ENCODE results near the gene DNM2. TPM values are rescaled to one million over a fixed set of nuclear protein-coding genes. Genes with fewer than 3 reads are reported as not detected.

Gene DNM2
- total RNA-seq, 1 experiment from 2014 or later, result 116 TPM

DNA sequence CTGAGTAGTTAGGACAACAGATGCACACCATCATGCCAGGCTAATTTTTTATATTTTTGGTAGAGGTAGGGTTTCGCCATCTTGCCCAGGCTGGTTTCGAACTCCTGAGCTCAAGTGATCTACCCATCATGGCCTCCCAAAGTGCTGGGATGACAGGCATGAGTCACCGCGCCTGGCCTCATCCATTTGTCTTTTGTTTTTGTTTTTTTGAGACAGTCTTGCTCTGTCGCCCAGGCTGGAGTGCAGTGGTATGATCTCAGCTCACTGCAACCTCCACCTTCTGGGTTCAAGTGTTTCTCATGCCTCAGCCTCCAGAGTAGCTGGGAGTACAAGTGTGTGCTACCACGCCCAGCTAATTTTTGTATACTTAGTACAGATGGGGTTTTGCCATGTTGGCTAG lies 57.0 kb downstream of the DNM2 start:
- Histone ChIP-seq H3K27me3 (no peaks in the 10 kb centered on the region), H3K4me3 (no peak overlapping the region), H3K9me3 (peaks cover 2% of the 10 kb centered on the region; the same call in 1 of the 2 replicates), H3K36me3 (peaks cover 78% of the 10 kb centered on the region)
- no peak for DNase-seq

DNA sequence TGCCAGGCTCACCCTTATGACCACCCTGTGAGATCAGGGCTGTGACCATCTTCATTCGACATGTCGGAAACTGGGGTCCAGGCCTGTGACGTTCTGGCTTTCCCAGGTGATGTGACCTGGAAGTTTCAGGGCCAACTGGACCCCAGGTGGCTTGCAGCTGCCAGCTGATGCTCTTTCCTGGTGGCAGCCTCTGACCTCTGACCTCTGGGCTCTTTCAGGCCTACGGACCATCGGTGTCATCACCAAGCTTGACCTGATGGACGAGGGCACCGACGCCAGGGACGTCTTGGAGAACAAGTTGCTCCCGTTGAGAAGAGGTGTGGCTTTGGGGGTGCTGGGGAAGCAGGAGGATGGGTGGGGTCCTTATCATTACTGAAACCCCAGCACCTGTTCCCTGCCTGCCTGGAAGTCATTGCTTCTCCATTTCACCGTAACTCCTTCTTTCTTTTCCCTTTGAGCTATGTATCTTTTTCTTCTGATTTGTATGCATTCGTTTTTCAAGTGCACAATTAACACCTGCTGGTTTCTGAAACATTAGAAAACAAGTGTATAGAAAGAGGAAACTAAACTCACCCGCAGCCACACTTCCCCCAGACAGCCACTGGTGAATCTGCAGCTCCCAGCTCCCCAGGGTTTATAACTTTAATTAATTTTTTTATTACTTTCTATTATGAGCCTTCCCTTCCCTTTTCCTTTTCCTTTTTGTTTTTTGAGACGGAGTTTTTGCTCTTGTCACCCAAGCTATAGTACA lies 59.2 kb downstream of the DNM2 start:
- Histone ChIP-seq H3K27me3 (no peaks in the 10 kb centered on the region), H3K9me3 (no peaks in the 10 kb centered on the region), H3K36me3 (peaks cover 81% of the 10 kb centered on the region), H3K4me3 (no peak overlapping the region)
- DNase-seq, result no peak

DNA sequence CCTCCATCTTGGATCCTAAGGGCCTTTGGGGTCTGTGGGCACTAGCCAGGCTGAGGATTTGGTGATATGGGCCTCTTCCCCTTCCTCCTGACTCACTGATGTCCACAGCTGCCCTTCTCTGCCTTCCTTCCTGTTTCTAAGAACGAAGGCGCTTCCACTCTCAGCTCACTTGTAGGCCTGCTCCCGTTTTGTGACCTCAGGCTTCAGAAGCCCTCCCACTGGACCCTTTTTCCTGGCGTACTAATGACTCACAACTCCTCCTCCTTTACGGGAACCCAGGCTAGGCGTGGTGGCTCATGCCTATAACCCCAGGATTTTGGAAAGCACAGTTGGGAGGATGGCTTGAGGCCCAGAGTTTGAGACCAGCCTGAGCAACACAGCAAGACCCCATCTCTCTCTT lies 62.5 kb downstream of the DNM2 start:
- H3K4me3 ChIP-seq, result no peak overlapping the region
- H3K36me3 ChIP-seq, result peaks cover 85% of the 10 kb centered on the region
- no peaks in the 10 kb centered on the region for H3K27me3 ChIP-seq
- peak; percentile 34 for DNase-seq
- H3K9me3 ChIP-seq, result no peaks in the 10 kb centered on the region

DNA sequence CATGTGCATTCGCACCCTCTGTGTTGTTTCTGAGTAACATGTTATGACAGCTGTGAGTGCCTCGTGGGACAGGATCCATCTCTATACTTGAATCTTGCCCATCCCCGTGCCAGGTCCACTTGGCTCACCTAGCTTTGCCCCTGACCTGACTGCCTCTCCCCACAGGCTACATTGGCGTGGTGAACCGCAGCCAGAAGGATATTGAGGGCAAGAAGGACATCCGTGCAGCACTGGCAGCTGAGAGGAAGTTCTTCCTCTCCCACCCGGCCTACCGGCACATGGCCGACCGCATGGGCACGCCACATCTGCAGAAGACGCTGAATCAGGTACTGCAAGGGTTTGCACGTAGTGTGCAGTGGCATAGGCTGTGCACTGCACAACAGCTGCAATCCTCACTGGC lies 64.9 kb downstream of the DNM2 start:
- Histone ChIP-seq H3K4me3 (no peak overlapping the region), H3K27me3 (no peaks in the 10 kb centered on the region), H3K9me3 (no peaks in the 10 kb centered on the region), H3K36me3 (peaks cover 83% of the 10 kb centered on the region)
- no peak for DNase-seq

DNA sequence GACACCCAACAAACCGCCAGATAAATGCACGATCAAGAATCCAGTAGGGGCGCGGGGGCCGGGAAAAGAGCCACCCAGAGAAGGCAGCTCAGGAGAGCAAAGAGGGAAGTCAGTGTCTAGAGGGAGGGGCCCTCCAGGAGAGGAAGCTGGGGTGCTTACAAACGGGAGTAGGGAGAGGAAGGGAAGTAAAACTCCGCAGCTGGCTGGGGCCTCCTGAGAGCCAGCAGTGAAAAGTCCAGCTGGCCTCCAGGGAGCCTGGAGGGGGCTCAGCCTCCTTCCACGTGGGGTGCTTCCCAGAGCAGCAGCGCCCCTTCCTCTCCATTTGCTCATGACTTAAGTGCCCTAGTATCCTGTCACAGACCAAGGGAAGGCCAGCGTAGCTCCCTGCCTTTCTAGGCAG lies 66.4 kb downstream of the DNM2 start:
- DNase-seq, result no peak
- H3K27me3 ChIP-seq, result no peaks in the 10 kb centered on the region
- H3K9me3 ChIP-seq, result no peaks in the 10 kb centered on the region
- peaks cover 76% of the 10 kb centered on the region for H3K36me3 ChIP-seq
- no peak overlapping the region for H3K4me3 ChIP-seq

DNA sequence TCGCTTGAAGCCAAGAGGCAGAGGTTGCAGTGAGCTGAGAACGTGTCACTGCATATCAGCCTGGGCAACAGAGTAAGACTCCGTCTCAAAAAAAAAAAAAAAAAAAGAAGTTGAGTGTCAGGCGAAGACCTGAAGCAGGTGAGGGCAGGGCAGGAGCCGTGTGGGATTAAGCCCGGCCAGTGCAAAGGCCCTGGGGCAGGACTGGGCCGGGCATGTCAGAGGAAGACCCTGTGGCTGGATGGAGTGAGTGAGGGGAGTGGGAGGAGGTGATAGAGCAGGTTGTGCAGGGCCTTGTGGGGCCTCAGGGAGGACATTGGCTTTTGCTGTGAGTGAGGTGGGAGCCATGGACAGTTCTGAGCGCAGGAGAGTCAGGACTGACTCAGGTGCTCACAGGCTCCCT lies 70.3 kb downstream of the DNM2 start:
- no peaks in the 10 kb centered on the region for H3K27me3 ChIP-seq
- peaks cover 60% of the 10 kb centered on the region for H3K36me3 ChIP-seq

DNA sequence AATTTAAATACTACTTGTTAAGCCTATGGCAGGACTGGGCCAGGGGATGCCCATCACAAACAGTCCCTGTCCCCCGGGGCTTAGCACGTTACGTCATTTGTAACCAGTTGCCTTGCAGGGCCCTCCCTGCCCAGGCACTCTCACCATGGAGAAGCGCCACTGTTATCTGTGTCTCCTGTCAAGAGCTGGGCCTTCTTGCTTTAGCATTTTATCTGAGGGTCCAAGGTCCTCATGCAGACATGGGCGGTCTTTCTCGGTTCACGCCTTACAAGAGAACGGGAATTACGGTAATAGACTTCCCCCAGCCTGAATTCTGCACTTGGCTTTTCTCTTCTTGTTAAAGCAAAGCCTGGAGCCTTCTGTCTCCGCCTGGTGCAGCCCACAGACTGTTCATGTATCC lies 72.0 kb downstream of the DNM2 start:
- Histone ChIP-seq H3K9me3 (no peaks in the 10 kb centered on the region), H3K4me3 (no peak overlapping the region), H3K36me3 (peaks cover 65% of the 10 kb centered on the region), H3K27me3 (no peaks in the 10 kb centered on the region)
- DNase-seq, result no peak

More for the DNA sequence above, 70.3 kb downstream of the DNM2 start:
- H3K9me3 ChIP-seq, result no peaks in the 10 kb centered on the region
- DNase-seq, result no peak
- no peak overlapping the region for H3K4me3 ChIP-seq

DNA sequence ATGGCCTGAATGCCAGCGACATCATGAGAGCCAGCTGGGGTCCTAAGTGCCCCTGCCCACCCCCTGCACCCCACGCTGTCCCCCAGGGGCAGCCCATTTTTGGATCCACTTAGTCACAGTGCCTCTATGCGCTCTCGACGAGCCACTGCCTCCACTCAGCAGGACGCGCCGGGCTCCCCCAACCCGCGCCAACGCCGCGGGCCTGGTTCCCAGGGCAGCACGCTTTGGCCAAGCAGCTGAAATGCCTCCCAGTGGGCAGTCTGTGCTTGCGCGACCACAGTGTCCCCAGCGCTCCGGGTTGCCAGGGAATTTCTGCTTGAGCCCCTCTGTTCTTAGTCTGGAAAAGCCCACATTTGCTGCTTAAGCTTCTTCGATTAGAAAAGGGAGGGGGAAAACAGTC lies 78.8 kb downstream of the DNM2 start:
- H3K36me3 ChIP-seq, result peaks cover 69% of the 10 kb centered on the region
- no peak for DNase-seq

DNA sequence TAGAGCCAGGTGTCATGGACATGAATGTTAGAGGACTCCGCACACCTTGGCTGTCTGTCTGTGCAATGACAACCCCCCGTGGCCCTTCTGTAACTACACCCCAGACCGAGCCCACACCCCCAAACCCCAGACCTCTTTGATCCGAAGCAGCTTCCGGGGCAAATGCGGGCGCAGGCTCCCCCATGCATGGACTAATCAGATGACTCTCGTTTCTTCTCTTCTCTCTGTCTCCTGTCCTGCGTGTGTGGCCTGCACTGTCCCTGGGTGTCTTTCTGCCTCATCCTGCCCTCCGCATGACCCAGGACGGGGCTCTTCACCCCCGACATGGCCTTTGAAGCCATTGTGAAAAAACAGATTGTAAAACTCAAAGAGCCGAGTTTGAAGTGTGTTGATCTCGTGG lies 79.2 kb downstream of the DNM2 start:
- Histone ChIP-seq H3K27me3 (no peaks in the 10 kb centered on the region), H3K9me3 (no peaks in the 10 kb centered on the region), H3K36me3 (peaks cover 66% of the 10 kb centered on the region), H3K4me3 (no peak overlapping the region)
- DNase-seq, result no peak

More for the DNA sequence above, 78.8 kb downstream of the DNM2 start:
- Histone ChIP-seq H3K9me3 (no peaks in the 10 kb centered on the region), H3K4me3 (no peak overlapping the region), H3K27me3 (no peaks in the 10 kb centered on the region)

DNA sequence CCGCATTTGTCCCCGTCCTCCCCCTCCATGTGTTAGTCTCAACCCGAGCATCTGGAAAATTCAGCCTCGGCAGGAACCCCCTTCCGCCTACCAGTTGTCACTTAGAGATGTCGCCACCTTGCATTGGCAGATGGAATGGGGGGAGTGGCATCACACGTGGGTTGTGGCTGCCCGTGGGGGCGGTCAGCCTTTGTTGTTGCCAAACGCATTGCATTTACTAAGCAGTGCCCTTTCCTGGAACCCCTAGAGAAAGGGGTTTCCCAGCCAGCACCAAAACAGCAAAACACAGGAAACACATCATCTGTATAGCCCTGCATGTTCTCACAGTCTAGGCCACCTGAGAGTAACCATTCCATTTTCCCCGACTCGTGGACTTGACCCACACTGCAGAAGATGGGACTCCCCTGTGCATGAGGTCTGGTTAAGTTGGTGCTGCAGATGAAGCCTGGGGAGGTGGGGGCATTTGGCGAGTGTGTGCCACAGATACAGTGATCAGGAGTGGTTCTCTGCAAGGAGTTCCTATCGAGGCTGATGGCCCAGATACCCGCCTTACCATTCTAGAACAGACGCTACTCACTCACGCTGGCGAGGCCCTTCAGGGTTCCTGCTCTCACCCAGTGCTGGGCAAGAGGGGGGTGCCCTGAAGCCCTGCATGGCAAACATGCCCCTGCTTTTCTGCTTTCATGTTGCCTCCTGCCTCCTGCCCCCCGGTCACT lies 79.8 kb downstream of the DNM2 start:
- H3K27me3 ChIP-seq, result no peaks in the 10 kb centered on the region
- peaks cover 70% of the 10 kb centered on the region for H3K36me3 ChIP-seq
- H3K9me3 ChIP-seq, result no peaks in the 10 kb centered on the region
- no peak overlapping the region for H3K4me3 ChIP-seq
- DNase-seq, result no peak

DNA sequence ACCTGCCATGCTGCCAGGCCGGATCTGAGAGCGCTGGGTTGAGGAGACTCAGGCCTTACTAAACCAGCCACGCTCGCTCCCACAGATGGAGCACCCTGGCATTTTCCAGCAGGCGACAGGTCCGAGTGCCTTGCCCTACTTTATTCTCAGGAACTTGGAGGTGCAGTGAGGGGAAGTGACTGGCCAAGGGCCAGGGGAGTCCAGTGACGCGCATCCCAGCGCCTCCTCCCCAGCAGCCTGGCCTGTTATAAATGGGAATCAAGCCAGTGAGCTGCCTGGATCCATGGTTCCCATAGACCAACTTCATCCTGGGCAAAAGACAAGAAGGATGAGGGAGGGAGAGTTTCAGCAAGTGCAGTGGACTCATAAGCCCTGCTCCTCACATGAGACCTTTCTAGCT lies 82.6 kb downstream of the DNM2 start:
- DNase-seq, result no peak
- H3K36me3 ChIP-seq, result peaks cover 67% of the 10 kb centered on the region
- no peaks in the 10 kb centered on the region for H3K9me3 ChIP-seq
- H3K4me3 ChIP-seq, result no peak overlapping the region
- no peaks in the 10 kb centered on the region for H3K27me3 ChIP-seq

DNA sequence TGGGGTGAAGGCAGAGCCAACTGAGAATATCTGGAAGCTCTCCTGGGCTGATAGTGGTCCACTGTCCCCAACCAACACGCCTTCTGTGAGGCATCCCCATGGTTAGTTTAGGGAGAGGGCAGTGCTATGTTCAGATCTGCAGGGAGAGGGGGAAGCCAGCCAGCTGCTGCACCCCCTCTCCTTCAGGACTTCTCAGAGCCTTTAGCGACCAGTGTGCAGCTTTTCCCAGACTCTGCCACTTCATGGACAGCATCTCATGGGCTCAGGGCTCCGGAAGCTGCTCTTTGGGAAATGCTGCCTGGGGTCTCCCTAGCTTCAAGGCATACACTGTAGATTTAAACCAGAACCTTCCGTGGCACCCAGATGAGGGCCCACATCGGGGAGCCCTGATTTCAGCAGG lies 84.6 kb downstream of the DNM2 start:
- no peaks in the 10 kb centered on the region for H3K9me3 ChIP-seq
- H3K36me3 ChIP-seq, result peaks cover 63% of the 10 kb centered on the region
- DNase-seq, result no peak
- H3K27me3 ChIP-seq, result no peaks in the 10 kb centered on the region
- H3K4me3 ChIP-seq, result no peak overlapping the region

DNA sequence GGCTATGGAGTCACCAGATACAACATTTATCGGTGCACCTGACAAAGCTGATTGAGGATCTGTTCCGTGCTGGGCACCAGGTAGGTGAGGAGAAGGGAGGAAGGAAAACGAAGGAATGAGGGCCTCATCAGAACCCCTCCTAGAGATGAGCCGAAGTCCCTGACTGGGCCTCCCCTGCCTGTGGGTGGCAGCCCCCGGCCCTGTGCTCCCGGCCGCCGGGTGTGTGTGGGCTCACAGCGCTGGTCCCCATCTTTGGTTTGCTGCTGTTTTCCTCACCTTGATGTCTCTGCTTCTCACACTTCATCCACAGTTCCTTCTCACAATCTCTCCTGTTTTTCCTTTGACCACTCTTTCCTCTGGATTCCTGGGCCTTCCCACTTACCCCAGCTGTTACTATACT lies 85.4 kb downstream of the DNM2 start:
- H3K36me3 ChIP-seq, result peaks cover 60% of the 10 kb centered on the region

DNA sequence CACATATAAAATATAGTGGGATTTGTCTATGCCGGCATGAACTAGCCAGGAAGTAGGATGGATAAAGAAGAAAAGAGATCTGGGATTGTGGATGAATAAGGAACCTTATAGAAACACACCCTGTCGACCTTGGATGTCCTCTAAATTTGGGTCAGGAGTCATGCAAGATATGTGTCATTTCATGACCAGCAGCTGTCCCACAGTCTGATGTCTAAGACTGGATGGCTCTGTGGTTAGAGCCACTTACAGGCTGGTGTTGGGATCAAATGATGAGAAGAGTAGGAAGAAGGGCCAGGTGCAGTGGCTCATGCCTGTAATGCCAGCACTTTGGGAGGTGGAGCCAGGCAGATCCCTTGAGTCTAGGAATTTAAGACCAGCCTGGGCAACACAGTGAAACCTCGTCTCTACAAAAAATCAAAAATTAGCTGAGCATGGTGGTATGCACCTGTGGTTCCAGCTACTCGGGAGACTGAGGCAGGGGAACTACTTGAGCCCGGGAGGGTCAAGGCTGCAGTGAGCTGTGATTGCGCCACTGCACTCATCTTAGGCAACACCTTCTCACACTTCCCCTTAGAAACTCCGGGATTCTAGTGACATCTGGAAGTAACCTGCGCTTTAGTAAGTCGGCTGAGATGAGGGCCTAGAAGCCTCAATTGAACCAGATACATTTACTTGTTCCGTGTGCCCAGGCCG lies 87.3 kb downstream of the DNM2 start:
- Histone ChIP-seq H3K9me3 (no peaks in the 10 kb centered on the region), H3K27me3 (no peaks in the 10 kb centered on the region), H3K36me3 (peaks cover 68% of the 10 kb centered on the region), H3K4me3 (no peak overlapping the region)
- no peak for DNase-seq

More for the DNA sequence above, 85.4 kb downstream of the DNM2 start:
- Histone ChIP-seq H3K9me3 (no peaks in the 10 kb centered on the region), H3K27me3 (no peaks in the 10 kb centered on the region), H3K4me3 (no peak overlapping the region)
- DNase-seq, result no peak

DNA sequence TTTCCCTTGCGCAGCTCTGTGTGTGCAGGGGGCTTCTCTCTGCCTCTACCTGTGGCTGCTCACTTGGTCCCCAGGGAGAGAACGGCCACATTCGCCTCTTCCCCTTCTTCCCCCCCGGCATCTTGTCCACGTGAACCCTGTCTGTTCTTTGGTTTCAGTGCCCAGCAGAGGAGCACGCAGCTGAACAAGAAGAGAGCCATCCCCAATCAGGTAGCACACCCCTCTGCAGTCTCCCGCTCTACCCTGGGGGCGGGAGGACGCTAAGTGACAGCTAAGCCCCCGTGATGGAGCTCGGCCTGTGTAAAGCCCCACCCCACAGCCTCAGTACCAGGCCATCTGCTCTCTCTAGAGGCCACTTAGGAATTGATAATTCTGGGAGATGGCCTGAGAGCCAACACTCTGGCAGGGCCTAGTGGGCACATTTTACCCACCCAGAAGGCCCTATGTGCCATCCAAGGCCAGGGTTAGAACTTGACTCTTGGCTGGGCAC lies 87.9 kb downstream of the DNM2 start:
- DNase-seq, result no peak

DNA sequence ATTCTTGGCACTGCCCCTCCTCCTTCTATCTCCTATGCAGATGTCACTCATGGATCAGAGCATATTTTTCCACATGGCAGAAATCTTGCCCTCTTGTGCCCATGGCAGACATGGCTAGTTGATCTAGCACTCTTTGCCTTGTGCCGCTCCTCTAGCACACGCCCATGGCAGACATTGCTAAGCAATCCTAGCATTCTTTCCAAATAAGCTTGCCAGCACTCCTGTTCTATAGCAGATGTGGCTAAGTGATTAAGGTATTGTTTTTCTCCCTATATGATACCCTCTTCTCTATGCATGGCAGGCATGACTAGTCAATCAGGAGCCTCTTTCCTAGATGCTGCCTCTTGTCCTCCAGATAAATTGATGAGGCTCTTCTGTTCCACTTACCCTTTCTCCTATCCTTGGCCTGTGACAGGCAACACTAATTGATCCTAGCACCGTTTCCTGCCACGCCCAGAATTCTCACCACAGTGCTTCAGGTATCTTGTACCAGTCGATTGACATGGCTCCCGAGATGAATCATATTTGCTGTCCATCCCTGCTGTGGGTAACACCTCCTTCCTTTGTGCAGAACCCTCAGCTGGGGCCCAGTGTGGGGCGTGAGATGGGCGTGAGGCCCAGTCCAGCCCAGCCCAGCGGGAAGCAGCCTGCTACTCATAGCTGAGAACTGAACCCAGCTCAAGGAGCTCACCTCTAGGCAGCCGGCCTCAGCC lies 91.2 kb downstream of the DNM2 start:
- H3K9me3 ChIP-seq, result no peaks in the 10 kb centered on the region
- peak; percentile 93 for DNase-seq
- H3K36me3 ChIP-seq, result peaks cover 64% of the 10 kb centered on the region

More for the DNA sequence above, 87.9 kb downstream of the DNM2 start:
- Histone ChIP-seq H3K4me3 (no peak overlapping the region), H3K9me3 (no peaks in the 10 kb centered on the region), H3K36me3 (peaks cover 65% of the 10 kb centered on the region), H3K27me3 (no peaks in the 10 kb centered on the region)

More for the DNA sequence above, 91.2 kb downstream of the DNM2 start:
- H3K27me3 ChIP-seq, result no peaks in the 10 kb centered on the region
- no peak overlapping the region for H3K4me3 ChIP-seq
